SK-N-SH (cell line): ENCODE data around the gene MRPL14. TPM values are rescaled to one million over a fixed set of nuclear protein-coding genes. Genes with fewer than 3 reads are reported as not detected.

ENCODE experiments used
- CTCF ChIA-PET: fragments of 300-600, 350-600 bp; formaldehyde crosslinking; extraction: SDS; loops from one replicate; lab custom pipeline; 2021; lab: Yijun Ruan, JAX
- POLR2A ChIA-PET: fragments of 350-600 bp; sonication (Branson Sonifier 250); formaldehyde crosslinking; extraction: SDS; loops from one replicate; lab custom pipeline; 2020; ENCODE audit warnings: antibody characterized with exemption, inconsistent platforms; lab: Yijun Ruan, JAX
- DNase-seq: peaks from one replicate; pipeline ENCODE4 v3.0.0; 2012
- H2AFZ ChIP-seq: fragments of 200-600 bp; sonication (generic); 2 replicates; pipeline ENCODE4 v1.8.1; 2016; ENCODE audit warnings: antibody characterized with exemption, mild to moderate bottlenecking, low read depth
- H3F3A ChIP-seq: fragments of 200-600 bp; sonication (generic); replicated peaks from 2 replicates; pipeline ENCODE3; 2016; ENCODE audit warnings: antibody characterized with exemption, mild to moderate bottlenecking; ENCODE audit not compliant: insufficient read depth
- H3K27ac ChIP-seq, 2 experiments: fragments of 200-500 bp in 1 of 2; fragments of 200-600 bp in 1 of 2; sonication (Bioruptor generic) in 1 of 2; sonication (generic), shearing (Covaris generic) in 1 of 2; 2 replicates each; pipeline versions ENCODE4 v1.5.1 to v1.6.1; 2014 to 2016; ENCODE audit warnings: low read depth in 2 of 2, inconsistent platforms in 1 of 2, low read length in 1 of 2, mild to moderate bottlenecking in 1 of 2, mixed read lengths in 1 of 2
- H3K27me3 ChIP-seq: fragments of 200-600 bp; sonication (generic), shearing (Covaris generic); 2 replicates; pipeline ENCODE4 v1.6.1; 2016; ENCODE audit warnings: mixed run types; ENCODE audit not compliant: insufficient read depth
- H3K36me3 ChIP-seq, 2 experiments: fragments of 200-500 bp in 1 of 2; fragments of 200-600 bp in 1 of 2; sonication (Bioruptor generic) in 1 of 2; sonication (generic) in 1 of 2; replicated peaks in 1 of 2; 2 replicates each; pipeline versions ENCODE3 to v1.5.1; 2014 to 2016; ENCODE audit warnings: low read length in 1 of 2, mild to moderate bottlenecking in 1 of 2; ENCODE audit not compliant: insufficient read depth in 2 of 2, control insufficient read depth in 1 of 2
- H3K4me1 ChIP-seq, 2 experiments: fragments of 200-500 bp in 1 of 2; fragments of 200-600 bp in 1 of 2; sonication (Bioruptor generic) in 1 of 2; sonication (generic), shearing (Covaris generic) in 1 of 2; 2 replicates each; pipeline versions ENCODE4 v1.5.1 to v1.6.1; 2014 to 2016; ENCODE audit warnings: low read depth in 1 of 2, low read length in 1 of 2, mixed run types in 1 of 2; ENCODE audit not compliant: insufficient read depth in 2 of 2, control insufficient read depth in 1 of 2
- H3K4me2 ChIP-seq: fragments of 200-600 bp; sonication (generic), shearing (Covaris generic); 2 replicates; pipeline ENCODE4 v1.6.1; 2017; ENCODE audit warnings: mixed run types
- H3K4me3 ChIP-seq, 2 experiments: fragments of 200-500 bp in 1 of 2; fragments of 200-600 bp in 1 of 2; sonication (Bioruptor generic) in 1 of 2; sonication (generic), shearing (Covaris generic) in 1 of 2; 2 replicates each; pipeline versions ENCODE4 v1.5.1 to v1.8.1; 2014 to 2016; ENCODE audit warnings: low read depth in 2 of 2, inconsistent platforms in 1 of 2, low read length in 1 of 2, mild to moderate bottlenecking in 1 of 2, mixed read lengths in 1 of 2, moderate library complexity in 1 of 2
- H3K79me2 ChIP-seq: fragments of 200-600 bp; sonication (generic); 2 replicates; pipeline ENCODE4 v1.8.1; 2017; ENCODE audit warnings: mild to moderate bottlenecking; ENCODE audit not compliant: insufficient read depth
- H3K9ac ChIP-seq: fragments of 200-600 bp; sonication (generic); 2 replicates; pipeline ENCODE4 v1.6.1; 2017; ENCODE audit warnings: mixed run types
- H3K9me2 ChIP-seq: fragments of 200-600 bp; sonication (generic); 2 replicates; pipeline ENCODE4 v1.6.1; 2017; ENCODE audit warnings: mixed run types
- H3K9me3 ChIP-seq: fragments of 200-600 bp; sonication (generic); 2 replicates; pipeline ENCODE4 v1.6.1; 2017; ENCODE audit warnings: mixed run types, mild to moderate bottlenecking, moderate library complexity
- H4K20me1 ChIP-seq: fragments of 200-600 bp; sonication (generic); 2 replicates; pipeline ENCODE4 v1.6.1; 2017; ENCODE audit warnings: mild to moderate bottlenecking, mixed run types; ENCODE audit not compliant: insufficient read depth
- CHD2 ChIP-seq: fragments of 150-350 bp; IDR thresholded peaks from 2 replicates; pipeline ENCODE4 v1.6.1; 2018; ENCODE audit warnings: low read length; ENCODE audit not compliant: partially characterized antibody
- GATA2 ChIP-seq: sonication (generic); formaldehyde crosslinking; IDR thresholded peaks from 2 replicates; pipeline ENCODE4 v1.5.0; 2020; ENCODE audit warnings: mild to moderate bottlenecking, missing genetic modification reagents
- JUND ChIP-seq: IDR thresholded peaks from 2 replicates; pipeline ENCODE4 v1.4.0; 2012
- NRF1 ChIP-seq: IDR thresholded peaks from 2 replicates; pipeline ENCODE4 v1.6.1; 2012; ENCODE audit warnings: low read depth, mild to moderate bottlenecking, low read length
- RAD21 ChIP-seq: IDR thresholded peaks from 2 replicates; pipeline ENCODE4 v1.6.1; 2012; ENCODE audit warnings: mild to moderate bottlenecking, low read length
- RCOR1 ChIP-seq: fragments of 150-350 bp; IDR thresholded peaks from 2 replicates; pipeline ENCODE4 v1.6.1; 2017; ENCODE audit warnings: antibody characterized with exemption, low read length
- SIN3A ChIP-seq: IDR thresholded peaks from 2 replicates; pipeline ENCODE4 v1.6.1; 2012; ENCODE audit warnings: low read depth, mild to moderate bottlenecking, low read length, moderate library complexity, borderline replicate concordance
- TAF1 ChIP-seq: IDR thresholded peaks from 2 replicates; pipeline ENCODE4 v1.6.1; 2012; ENCODE audit warnings: low read depth, mild to moderate bottlenecking, low read length, moderate library complexity, borderline replicate concordance
- WGBS: methylation state at CpG from one replicate; pipeline ENCODE4 v1.1.6; 2017; ENCODE audit warnings: low lambda C conversion rate; 5-methylcytosine and 5-hydroxymethylcytosine counted together
- polyA plus RNA-seq, 3 experiments: library from polyadenylated mRNA; depleted of rRNA; stranded (reverse); fragments of >200 nt; gene quantifications; 2 replicates each; pipeline ENCODE4 v1.2.3, GENCODE V29; 2012
- TF ChIP-seq, protein P1 (sequence below): IDR thresholded peaks from 2 replicates; pipeline ENCODE4 v1.4.0; 2012; ENCODE audit warnings: low read depth, borderline replicate concordance
- TF ChIP-seq, protein P2 (sequence below): IDR thresholded peaks from 2 replicates; pipeline ENCODE4 v1.6.1; 2012; ENCODE audit warnings: mild to moderate bottlenecking, low read depth, low read length, moderate library complexity

Gene MRPL14
- polyA plus RNA-seq, 1 of the 3 experiments (the other 2 are of a cell fraction), result 97.0 TPM

DNA sequence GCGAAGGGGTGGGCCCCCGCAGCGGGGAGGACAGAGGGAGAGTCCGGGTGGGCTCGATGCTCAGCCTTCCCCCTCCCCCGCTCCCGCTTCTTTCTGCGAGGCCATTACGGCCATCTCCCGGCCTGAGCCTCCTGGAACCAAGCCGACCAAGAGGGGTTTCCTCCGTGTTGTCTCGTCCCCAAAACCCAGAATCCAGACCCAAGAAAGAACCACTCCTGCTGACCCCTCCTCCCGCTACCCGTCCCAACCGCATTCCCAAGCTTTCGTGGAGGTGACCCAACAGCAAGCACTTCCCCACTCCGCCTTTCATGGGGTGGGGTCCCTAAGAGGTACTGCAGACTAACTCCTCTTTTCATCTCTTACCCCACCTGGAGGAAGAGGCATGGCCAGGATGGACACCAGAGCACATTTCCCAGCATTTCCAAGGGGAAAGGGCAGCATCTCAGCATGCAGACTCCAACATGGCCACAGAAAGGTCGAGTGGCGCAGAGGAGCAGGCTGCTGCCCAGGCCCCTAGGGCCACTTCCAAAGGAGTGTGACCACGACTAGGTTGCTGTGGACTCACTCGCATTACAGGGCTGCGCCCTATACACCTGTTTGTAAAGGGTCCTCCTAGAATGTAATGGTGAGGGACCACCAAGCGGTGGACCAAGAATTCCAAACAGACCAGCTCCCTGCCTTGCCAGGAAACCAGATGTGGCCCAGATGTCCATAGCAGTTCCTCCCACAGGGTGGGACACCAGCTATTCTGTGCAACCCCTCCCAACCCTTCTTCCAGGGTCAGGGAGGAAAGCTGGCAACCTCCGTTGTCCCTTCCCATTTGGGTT, 53.4 kb downstream of the MRPL14 start:
- Histone ChIP-seq H3K79me2 (no peaks in the 10 kb centered on the region), H3K9me2 (no peaks in the 10 kb centered on the region), H3K4me2 (peak overlapping the region; percentile 71), H3K27me3 (no peaks in the 10 kb centered on the region), H3F3A (peaks cover 23% of the 10 kb centered on the region), H2AFZ (peak overlapping the region; percentile 54; the same call in 1 of the 2 replicates), H3K4me1 (peaks cover 35 to 63% of the 10 kb centered on the region in 2 experiments), H4K20me1 (no peaks in the 10 kb centered on the region), H3K36me3 (no peaks in the 10 kb centered on the region), H3K9me3 (no peaks in the 10 kb centered on the region), H3K4me3 (peak overlapping the region; percentile 23 to 31; a peak in 3 of 4 replicates), H3K27ac (peak overlapping the region; percentile 32 to 99; a peak in 3 of 4 replicates), H3K9ac (0 out of 2 replicates have a peak overlapping the region, but pooled peaks have one; percentile 29)
- WGBS, result 40% methylated on average over 24 of the region's 25 CpGs
- DNase-seq, result peak; percentile 66
- CTCF ChIA-PET, result interaction anchor here (0.6 to 12.1 kb wide), 51 partner anchors 11 to 466 kb away, joined by 3 to 212 read pairs (median 5); partner anchors contain the start of genes MRPS18A and VEGFA
- no peak for TF ChIP-seq JUND
- peak; percentile 12 for TF ChIP-seq RAD21
- no peak for TF ChIP-seq GATA2 (CRISPR knock-in tag)
- TF ChIP-seq SIN3A, result no peak
- TF ChIP-seq, protein P1, sequence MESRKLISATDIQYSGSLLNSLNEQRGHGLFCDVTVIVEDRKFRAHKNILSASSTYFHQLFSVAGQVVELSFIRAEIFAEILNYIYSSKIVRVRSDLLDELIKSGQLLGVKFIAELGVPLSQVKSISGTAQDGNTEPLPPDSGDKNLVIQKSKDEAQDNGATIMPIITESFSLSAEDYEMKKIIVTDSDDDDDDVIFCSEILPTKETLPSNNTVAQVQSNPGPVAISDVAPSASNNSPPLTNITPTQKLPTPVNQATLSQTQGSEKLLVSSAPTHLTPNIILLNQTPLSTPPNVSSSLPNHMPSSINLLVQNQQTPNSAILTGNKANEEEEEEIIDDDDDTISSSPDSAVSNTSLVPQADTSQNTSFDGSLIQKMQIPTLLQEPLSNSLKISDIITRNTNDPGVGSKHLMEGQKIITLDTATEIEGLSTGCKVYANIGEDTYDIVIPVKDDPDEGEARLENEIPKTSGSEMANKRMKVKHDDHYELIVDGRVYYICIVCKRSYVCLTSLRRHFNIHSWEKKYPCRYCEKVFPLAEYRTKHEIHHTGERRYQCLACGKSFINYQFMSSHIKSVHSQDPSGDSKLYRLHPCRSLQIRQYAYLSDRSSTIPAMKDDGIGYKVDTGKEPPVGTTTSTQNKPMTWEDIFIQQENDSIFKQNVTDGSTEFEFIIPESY, result no peak
- TF ChIP-seq CHD2, result no peak
- POLR2A ChIA-PET, result interaction anchor here (0.7 to 5.3 kb wide), 13 partner anchors 9 to 438 kb away, joined by 3 to 60 read pairs (median 7); partner anchors contain the start of genes HSP90AB1, MAD2L1BP and VEGFA

DNA sequence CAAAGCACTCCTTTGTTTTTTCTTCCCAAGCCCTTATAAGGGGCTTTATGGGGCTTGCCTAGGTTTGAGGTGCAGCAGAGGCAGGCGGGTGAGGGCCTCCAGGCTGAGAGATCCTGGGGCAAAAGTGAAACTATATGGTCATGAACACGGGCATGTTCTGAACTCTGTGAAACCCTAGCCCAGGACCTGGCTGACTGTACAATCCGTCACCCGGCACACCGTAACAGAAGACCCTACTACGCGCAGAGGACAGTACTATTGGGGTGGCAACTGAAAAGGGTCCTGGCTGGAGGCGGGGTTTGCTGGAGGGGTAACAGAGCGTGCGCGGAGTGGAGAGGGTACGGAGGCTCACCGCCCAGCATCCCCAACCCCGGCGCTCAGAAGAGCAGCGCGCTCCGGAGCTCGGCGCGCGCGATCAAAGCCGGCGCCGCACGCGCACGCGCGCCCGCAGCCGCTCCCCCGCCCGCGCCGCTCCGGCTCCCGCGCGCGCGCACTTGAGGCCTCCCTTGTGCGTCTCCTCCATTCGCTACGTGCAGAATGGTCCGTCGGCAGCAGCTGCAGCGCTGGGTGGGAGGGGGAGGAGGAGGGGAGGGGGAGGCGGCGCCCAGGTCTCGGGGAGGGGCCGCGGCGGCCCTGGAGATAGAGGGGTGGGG, 54.2 kb downstream of the MRPL14 start:
- DNase-seq, result peak; percentile 95
- Histone ChIP-seq H3K9me3 (no peaks in the 10 kb centered on the region), H3K4me3 (peak overlapping the region in 1 of 2 experiments; percentile 37; a peak in 3 of 4 replicates), H3K79me2 (no peaks in the 10 kb centered on the region), H2AFZ (no peak overlapping the region), H4K20me1 (no peaks in the 10 kb centered on the region), H3K4me1 (peaks cover 35 to 65% of the 10 kb centered on the region in 2 experiments), H3K9me2 (no peaks in the 10 kb centered on the region), H3F3A (peaks cover 23% of the 10 kb centered on the region), H3K27ac (peak overlapping the region; percentile 93 to 99)
- ChIA-PET POLR2A (interaction anchor here (1.0 to 5.3 kb wide), 10 partner anchors 8 to 438 kb away, joined by 3 to 60 read pairs (median 6); partner anchors contain the start of genes HSP90AB1, MAD2L1BP and VEGFA), CTCF (interaction anchor here (1.0 to 12.1 kb wide), 20 partner anchors 10 to 409 kb away, joined by 3 to 212 read pairs (median 16); partner anchors contain the start of gene VEGFA)
- TF ChIP-seq RCOR1 (0 out of 2 replicates have a peak, but pooled peaks have one; percentile 1), TAF1 (no peak), NRF1 (peak; percentile 87)
- TF ChIP-seq, protein P2, sequence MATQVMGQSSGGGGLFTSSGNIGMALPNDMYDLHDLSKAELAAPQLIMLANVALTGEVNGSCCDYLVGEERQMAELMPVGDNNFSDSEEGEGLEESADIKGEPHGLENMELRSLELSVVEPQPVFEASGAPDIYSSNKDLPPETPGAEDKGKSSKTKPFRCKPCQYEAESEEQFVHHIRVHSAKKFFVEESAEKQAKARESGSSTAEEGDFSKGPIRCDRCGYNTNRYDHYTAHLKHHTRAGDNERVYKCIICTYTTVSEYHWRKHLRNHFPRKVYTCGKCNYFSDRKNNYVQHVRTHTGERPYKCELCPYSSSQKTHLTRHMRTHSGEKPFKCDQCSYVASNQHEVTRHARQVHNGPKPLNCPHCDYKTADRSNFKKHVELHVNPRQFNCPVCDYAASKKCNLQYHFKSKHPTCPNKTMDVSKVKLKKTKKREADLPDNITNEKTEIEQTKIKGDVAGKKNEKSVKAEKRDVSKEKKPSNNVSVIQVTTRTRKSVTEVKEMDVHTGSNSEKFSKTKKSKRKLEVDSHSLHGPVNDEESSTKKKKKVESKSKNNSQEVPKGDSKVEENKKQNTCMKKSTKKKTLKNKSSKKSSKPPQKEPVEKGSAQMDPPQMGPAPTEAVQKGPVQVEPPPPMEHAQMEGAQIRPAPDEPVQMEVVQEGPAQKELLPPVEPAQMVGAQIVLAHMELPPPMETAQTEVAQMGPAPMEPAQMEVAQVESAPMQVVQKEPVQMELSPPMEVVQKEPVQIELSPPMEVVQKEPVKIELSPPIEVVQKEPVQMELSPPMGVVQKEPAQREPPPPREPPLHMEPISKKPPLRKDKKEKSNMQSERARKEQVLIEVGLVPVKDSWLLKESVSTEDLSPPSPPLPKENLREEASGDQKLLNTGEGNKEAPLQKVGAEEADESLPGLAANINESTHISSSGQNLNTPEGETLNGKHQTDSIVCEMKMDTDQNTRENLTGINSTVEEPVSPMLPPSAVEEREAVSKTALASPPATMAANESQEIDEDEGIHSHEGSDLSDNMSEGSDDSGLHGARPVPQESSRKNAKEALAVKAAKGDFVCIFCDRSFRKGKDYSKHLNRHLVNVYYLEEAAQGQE, result 0 out of 2 replicates have a peak, but pooled peaks have one; percentile 16
- TF ChIP-seq, all 33 proteins: peak for 3
- H3K27me3 ChIP-seq, result no peaks in the 10 kb centered on the region
- peak overlapping the region; percentile 64 for H3K9ac ChIP-seq
- peak overlapping the region; percentile 75 for H3K4me2 ChIP-seq
- WGBS, result 30% methylated on average over 14 of the region's 55 CpGs
- no peaks in the 10 kb centered on the region for H3K36me3 ChIP-seq
